ENCODE data around the gene NBPF3.

NBPF3 gene

GRCh38 chr1:21514245-21514644 is 74.3 kb downstream of the NBPF3 start:
- TF ChIP-seq ZFP3 (CRISPR knock-in tag; IDR thresholded peaks at IDR 0.05) (no peak), TCF4 (CRISPR knock-in tag; IDR thresholded peaks at IDR 0.05; ENCODE audit: borderline replicate concordance) (no peak), BACH2 (CRISPR knock-in tag; IDR thresholded peaks at IDR 0.05; ENCODE audit: borderline replicate concordance) (no peak), ZFP30 (CRISPR knock-in tag; IDR thresholded peaks at IDR 0.05) (no peak), ARNTL (CRISPR knock-in tag; IDR thresholded peaks at IDR 0.05; ENCODE audit: borderline replicate concordance, low read depth) (no peak), RARB (CRISPR knock-in tag; IDR thresholded peaks at IDR 0.05) (no peak), GLIS3 (CRISPR knock-in tag; IDR thresholded peaks at IDR 0.05) (no peak), CSDC2 (CRISPR knock-in tag; IDR thresholded peaks at IDR 0.05) (no peak), ZC3H10 (CRISPR knock-in tag; IDR thresholded peaks at IDR 0.05) (no peak), SNAI2 (CRISPR knock-in tag; IDR thresholded peaks at IDR 0.05) (no peak), ZNF8 (CRISPR knock-in tag; IDR thresholded peaks at IDR 0.05) (no peak), ZNF565 (CRISPR knock-in tag; conservative IDR thresholded peaks at IDR 0.05; ENCODE audit: low read depth) (no peak)
- no peak for ATAC-seq

DNA sequence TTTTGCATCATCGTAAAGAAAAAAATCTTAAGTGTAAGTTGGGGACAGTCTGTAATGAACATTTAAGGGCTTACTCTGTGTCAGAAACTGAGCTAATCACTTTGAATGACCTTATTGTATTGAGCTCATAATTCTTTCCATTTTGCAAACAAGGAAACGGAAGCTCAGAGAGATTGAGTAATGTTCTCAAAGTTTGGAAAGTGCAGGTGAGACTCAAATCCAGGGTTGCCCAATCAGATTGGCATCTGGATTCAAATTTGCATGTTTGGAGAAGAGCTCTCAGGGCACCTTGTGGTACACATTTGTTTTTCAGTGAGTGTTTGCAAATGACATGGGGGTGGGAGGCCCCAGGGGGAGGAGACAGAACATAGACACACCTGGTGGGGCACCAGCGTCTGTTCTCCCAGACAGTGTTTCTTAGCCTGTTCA is 77.2 kb downstream of the NBPF3 start:
- no peak for ATAC-seq
- no peak for TF ChIP-seq BACH2 (CRISPR knock-in tag; IDR thresholded peaks at IDR 0.05; ENCODE audit: borderline replicate concordance)
- TF ChIP-seq ZNF8 (CRISPR knock-in tag; IDR thresholded peaks at IDR 0.05), result no peak
- TF ChIP-seq SNAI2 (CRISPR knock-in tag; IDR thresholded peaks at IDR 0.05), result no peak
- TF ChIP-seq GLIS3 (CRISPR knock-in tag; IDR thresholded peaks at IDR 0.05), result no peak
- no peak for TF ChIP-seq CSDC2 (CRISPR knock-in tag; IDR thresholded peaks at IDR 0.05)
- TF ChIP-seq OSR1 (CRISPR knock-in tag; IDR thresholded peaks at IDR 0.05), result no peak
- TF ChIP-seq ZFP3 (CRISPR knock-in tag; IDR thresholded peaks at IDR 0.05), result no peak
- TF ChIP-seq CSRNP3 (CRISPR knock-in tag; IDR thresholded peaks at IDR 0.05), result no peak
- TF ChIP-seq, protein P1, sequence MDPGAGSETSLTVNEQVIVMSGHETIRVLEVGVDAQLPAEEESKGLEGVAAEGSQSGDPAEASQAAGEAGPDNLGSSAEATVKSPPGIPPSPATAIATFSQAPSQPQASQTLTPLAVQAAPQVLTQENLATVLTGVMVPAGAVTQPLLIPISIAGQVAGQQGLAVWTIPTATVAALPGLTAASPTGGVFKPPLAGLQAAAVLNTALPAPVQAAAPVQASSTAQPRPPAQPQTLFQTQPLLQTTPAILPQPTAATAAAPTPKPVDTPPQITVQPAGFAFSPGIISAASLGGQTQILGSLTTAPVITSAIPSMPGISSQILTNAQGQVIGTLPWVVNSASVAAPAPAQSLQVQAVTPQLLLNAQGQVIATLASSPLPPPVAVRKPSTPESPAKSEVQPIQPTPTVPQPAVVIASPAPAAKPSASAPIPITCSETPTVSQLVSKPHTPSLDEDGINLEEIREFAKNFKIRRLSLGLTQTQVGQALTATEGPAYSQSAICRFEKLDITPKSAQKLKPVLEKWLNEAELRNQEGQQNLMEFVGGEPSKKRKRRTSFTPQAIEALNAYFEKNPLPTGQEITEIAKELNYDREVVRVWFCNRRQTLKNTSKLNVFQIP (CRISPR knock-in tag; IDR thresholded peaks at IDR 0.05; ENCODE audit: borderline replicate concordance, low read depth), result no peak
- TF ChIP-seq, protein P2, sequence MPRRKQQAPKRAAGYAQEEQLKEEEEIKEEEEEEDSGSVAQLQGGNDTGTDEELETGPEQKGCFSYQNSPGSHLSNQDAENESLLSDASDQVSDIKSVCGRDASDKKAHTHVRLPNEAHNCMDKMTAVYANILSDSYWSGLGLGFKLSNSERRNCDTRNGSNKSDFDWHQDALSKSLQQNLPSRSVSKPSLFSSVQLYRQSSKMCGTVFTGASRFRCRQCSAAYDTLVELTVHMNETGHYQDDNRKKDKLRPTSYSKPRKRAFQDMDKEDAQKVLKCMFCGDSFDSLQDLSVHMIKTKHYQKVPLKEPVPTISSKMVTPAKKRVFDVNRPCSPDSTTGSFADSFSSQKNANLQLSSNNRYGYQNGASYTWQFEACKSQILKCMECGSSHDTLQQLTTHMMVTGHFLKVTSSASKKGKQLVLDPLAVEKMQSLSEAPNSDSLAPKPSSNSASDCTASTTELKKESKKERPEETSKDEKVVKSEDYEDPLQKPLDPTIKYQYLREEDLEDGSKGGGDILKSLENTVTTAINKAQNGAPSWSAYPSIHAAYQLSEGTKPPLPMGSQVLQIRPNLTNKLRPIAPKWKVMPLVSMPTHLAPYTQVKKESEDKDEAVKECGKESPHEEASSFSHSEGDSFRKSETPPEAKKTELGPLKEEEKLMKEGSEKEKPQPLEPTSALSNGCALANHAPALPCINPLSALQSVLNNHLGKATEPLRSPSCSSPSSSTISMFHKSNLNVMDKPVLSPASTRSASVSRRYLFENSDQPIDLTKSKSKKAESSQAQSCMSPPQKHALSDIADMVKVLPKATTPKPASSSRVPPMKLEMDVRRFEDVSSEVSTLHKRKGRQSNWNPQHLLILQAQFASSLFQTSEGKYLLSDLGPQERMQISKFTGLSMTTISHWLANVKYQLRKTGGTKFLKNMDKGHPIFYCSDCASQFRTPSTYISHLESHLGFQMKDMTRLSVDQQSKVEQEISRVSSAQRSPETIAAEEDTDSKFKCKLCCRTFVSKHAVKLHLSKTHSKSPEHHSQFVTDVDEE (CRISPR knock-in tag; IDR thresholded peaks at IDR 0.05), result no peak
- TF ChIP-seq PATZ1 (CRISPR knock-in tag; IDR thresholded peaks at IDR 0.05; ENCODE audit: borderline replicate concordance), result no peak
- TF ChIP-seq PPARA (CRISPR knock-in tag; IDR thresholded peaks at IDR 0.05; ENCODE audit: borderline replicate concordance), result no peak
- TF ChIP-seq RARB (CRISPR knock-in tag; IDR thresholded peaks at IDR 0.05), result no peak
- no peak for TF ChIP-seq TOX (CRISPR knock-in tag; IDR thresholded peaks at IDR 0.05; ENCODE audit: borderline replicate concordance)
- TF ChIP-seq ZNF70 (CRISPR knock-in tag; IDR thresholded peaks at IDR 0.05), result no peak
- no peak for TF ChIP-seq ARNTL (CRISPR knock-in tag; IDR thresholded peaks at IDR 0.05; ENCODE audit: borderline replicate concordance, low read depth)

DNA sequence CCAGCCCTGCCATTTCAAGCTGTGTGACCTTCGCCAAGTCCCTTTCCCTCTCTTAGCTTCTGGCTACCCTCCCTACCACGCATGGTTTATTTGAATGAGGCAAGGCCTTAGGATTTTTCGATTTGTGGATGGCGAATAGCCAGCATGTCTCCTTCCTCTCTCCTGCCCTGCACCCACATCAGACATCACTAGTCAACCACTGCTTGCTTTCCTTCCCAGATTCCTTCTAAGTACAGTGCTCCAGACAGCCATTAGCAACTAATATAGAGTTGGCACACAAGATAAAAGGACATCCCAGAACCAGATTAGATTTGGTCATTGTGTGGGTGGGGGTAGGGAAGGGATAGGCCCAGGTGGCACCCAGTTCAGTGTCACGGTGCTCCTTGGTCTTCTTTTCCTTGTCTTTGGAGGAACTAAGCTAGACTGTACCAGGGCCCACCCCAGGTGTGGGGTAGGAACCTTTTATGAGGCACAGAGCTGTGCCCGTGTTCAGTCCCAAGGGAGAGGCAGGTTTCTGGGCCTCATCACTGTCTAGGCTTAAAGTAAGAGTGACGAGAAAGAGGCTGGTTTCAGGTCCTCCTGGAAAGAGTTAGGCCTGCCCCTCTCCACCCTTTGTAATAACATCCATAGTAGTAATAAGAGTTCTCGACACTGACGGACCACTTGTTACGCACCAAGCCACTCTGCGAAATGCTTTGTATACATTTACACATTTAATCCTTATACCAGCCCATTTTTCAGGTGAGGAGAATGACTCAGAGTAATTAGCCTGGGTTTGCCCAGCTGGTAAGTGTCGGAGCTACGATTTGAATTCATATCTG is 77.9 kb downstream of the NBPF3 start:
- TF ChIP-seq ESRRG (CRISPR knock-in tag; IDR thresholded peaks at IDR 0.05) (no peak), CSRNP3 (CRISPR knock-in tag; IDR thresholded peaks at IDR 0.05) (no peak), OSR1 (CRISPR knock-in tag; IDR thresholded peaks at IDR 0.05) (no peak), ZFP3 (CRISPR knock-in tag; IDR thresholded peaks at IDR 0.05) (no peak), ISL1 (CRISPR knock-in tag; IDR thresholded peaks at IDR 0.05) (no peak), ZFP30 (CRISPR knock-in tag; IDR thresholded peaks at IDR 0.05) (no peak)
- TF ChIP-seq, protein P2 (CRISPR knock-in tag; IDR thresholded peaks at IDR 0.05), result no peak
- TF ChIP-seq, protein P3, sequence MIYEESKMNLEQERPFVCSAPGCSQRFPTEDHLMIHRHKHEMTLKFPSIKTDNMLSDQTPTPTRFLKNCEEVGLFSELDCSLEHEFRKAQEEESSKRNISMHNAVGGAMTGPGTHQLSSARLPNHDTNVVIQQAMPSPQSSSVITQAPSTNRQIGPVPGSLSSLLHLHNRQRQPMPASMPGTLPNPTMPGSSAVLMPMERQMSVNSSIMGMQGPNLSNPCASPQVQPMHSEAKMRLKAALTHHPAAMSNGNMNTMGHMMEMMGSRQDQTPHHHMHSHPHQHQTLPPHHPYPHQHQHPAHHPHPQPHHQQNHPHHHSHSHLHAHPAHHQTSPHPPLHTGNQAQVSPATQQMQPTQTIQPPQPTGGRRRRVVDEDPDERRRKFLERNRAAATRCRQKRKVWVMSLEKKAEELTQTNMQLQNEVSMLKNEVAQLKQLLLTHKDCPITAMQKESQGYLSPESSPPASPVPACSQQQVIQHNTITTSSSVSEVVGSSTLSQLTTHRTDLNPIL (CRISPR knock-in tag; IDR thresholded peaks at IDR 0.05; ENCODE audit: low read depth), result no peak
- no peak for ATAC-seq
